Lower lobe of right lung (tissue), 2 donors: ENCODE results near the gene ILK. TPM values are rescaled to one million over a fixed set of nuclear protein-coding genes. Genes with fewer than 3 reads are reported as not detected.

ENCODE experiments used
- ATAC-seq, 2 donors: fragments of 200-7000 bp; cut with Tn5 transposase; one replicate each; pipeline ENCODE4 v1.9.1; 2020 to 2022; ENCODE audit warnings: mild to moderate bottlenecking in 2 of 2, moderate library complexity in 2 of 2
- DNase-seq: peaks from one replicate; pipeline ENCODE4 v3.0.0-alpha.2; 2020
- H3K27ac ChIP-seq: fragments of 200-600 bp; one replicate; pipeline ENCODE4 v1.8.0; 2022
- H3K27me3 ChIP-seq: fragments of 200-600 bp; one replicate; pipeline ENCODE4 v1.8.0; 2022; ENCODE audit warnings: low read depth
- H3K36me3 ChIP-seq: fragments of 200-600 bp; one replicate; pipeline ENCODE4 v1.8.0; 2022; ENCODE audit warnings: mild to moderate bottlenecking
- H3K4me1 ChIP-seq: fragments of 200-600 bp; one replicate; pipeline ENCODE4 v1.8.0; 2022
- H3K4me3 ChIP-seq: fragments of 200-600 bp; one replicate; pipeline ENCODE4 v1.8.0; 2022; ENCODE audit warnings: mild to moderate bottlenecking
- H3K9me3 ChIP-seq: fragments of 200-600 bp; one replicate; pipeline ENCODE4 v1.8.0; 2022
- intact Hi-C: fragments of 100-400 bp; cut with DNase I; formaldehyde crosslinking; loops from one replicate; pipeline ENCODE4 v1.11.0; 2022
- total RNA-seq: library from RNA; stranded (reverse); fragmentation: NEBNext Ultra II Directional; extraction: Animal tissue kit (Norgen Biotek cat#: 25700); gene quantifications from one replicate; pipeline ENCODE4 v1.2.1, GENCODE V29; 2021
- TF ChIP-seq, protein P1 (sequence below): fragments of 200-600 bp; IDR thresholded peaks from one replicate; pipeline ENCODE4 v1.8.0; 2022; ENCODE audit warnings: antibody characterized with exemption, mild to moderate bottlenecking
- donor health status: DM: no; HTN: yes; CAD: no; lungs with severe emphysema.

The ILK gene
- total RNA-seq, 1 donor from 2014 or later: 135 TPM

DNA sequence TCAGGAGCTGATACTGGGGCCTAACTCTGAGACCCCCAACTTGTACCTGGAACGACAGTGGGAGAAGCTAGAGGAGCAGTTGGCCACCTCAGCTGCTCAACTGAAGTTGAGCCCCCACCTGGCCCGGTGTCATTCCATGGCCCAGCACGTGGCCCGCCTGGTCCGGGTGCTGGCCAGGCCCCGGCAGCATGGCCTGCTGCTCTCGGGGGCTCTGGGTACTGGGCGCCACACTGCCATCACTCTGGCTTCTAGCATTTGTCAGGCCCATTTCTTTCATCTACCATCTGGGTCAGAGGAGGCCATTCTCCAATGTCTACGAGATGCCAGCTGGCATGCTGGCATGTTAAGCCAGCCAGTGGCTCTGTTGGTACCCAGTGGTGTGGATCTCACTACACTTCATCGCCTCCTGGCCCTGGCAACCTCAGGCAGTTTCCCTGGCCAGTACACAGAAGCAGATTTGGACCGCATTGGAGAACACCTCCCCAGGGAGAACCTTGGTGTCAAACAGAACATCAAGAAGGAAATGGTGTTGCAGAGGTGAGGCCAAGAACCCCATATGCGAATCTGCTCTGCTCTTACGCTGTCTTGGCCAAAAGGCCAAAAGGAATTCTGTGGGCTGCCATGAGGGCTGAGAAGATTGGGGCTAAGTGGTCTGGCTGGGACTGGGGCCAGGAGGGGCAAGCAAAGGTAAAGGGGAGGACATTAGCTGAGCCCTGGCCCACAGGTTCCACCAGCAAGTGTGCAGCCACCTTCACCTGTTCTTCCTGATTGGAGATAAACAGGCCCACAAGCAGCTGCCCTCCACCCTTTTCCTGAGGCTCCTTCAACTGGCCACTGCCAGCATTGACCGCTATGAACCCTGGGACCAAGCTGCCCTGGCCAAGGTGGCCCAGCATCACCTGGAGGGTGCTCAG is 45.6 kb upstream of the ILK start:
- DNase-seq: no peak
- Histone ChIP-seq H3K4me3 (no peak overlapping the region), H3K4me1 (no peaks in the 10 kb centered on the region), H3K9me3 (no peaks in the 10 kb centered on the region), H3K27ac (no peak overlapping the region), H3K36me3 (no peaks in the 10 kb centered on the region), H3K27me3 (no peaks in the 10 kb centered on the region)
- ATAC-seq: peak in 1 of 2 donors; percentile 26
- TF ChIP-seq, protein P1, sequence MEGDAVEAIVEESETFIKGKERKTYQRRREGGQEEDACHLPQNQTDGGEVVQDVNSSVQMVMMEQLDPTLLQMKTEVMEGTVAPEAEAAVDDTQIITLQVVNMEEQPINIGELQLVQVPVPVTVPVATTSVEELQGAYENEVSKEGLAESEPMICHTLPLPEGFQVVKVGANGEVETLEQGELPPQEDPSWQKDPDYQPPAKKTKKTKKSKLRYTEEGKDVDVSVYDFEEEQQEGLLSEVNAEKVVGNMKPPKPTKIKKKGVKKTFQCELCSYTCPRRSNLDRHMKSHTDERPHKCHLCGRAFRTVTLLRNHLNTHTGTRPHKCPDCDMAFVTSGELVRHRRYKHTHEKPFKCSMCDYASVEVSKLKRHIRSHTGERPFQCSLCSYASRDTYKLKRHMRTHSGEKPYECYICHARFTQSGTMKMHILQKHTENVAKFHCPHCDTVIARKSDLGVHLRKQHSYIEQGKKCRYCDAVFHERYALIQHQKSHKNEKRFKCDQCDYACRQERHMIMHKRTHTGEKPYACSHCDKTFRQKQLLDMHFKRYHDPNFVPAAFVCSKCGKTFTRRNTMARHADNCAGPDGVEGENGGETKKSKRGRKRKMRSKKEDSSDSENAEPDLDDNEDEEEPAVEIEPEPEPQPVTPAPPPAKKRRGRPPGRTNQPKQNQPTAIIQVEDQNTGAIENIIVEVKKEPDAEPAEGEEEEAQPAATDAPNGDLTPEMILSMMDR: no peak
- intact Hi-C loops: no loop called here

DNA sequence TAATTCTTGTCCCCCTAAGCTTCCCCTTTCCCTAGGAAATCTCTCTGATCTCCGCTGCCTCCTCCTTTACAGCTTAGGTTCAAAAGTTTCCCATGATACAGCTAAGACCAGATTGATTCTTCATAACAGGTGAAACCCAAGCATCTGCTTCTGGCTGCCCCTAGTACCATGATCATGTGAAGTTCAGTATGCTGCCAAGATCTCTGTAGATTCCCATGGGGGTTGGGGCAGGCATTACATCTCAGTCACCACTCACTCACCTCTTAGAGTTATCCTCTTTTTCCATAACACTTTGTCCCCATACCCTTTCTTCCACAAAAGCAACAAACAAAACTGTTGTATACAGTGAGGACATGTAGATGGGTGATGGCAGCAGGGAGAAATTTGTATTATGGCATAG is 44.2 kb upstream of the ILK start:
- H3K27me3 ChIP-seq: no peaks in the 10 kb centered on the region
- no peaks in the 10 kb centered on the region for H3K4me1 ChIP-seq
- TF ChIP-seq, protein P1: no peak
- DNase-seq (no peak), ATAC-seq (no peak)
- intact Hi-C loops: no loop called here
- H3K4me3 ChIP-seq: no peak overlapping the region
- H3K36me3 ChIP-seq: no peaks in the 10 kb centered on the region
- no peaks in the 10 kb centered on the region for H3K9me3 ChIP-seq
- H3K27ac ChIP-seq: no peak overlapping the region

DNA sequence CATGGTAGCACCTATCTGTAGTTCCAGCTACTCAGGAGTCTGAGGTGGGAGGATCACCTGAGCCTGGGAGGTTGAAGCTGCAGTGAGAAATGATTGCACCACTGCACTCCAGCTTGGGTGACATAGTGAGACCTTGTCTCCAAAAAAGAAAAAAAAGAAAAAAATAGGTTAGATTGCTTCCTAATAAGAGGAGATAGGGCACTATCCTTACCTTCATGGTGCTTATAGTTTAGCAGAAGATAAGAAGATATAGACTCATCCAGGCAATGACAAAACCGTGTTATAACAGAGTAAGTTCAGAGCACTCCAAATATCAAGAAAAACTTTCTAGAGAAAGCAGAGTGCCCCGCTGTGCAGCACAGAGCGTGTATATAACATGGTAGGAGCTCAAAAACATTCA is 42.3 kb upstream of the ILK start:
- TF ChIP-seq, protein P1: no peak
- Histone ChIP-seq H3K27me3 (no peaks in the 10 kb centered on the region), H3K4me1 (no peaks in the 10 kb centered on the region), H3K4me3 (no peak overlapping the region), H3K9me3 (no peaks in the 10 kb centered on the region), H3K36me3 (no peaks in the 10 kb centered on the region), H3K27ac (no peak overlapping the region)
- intact Hi-C loops: no loop called here
- DNase-seq (no peak), ATAC-seq (no peak)

DNA sequence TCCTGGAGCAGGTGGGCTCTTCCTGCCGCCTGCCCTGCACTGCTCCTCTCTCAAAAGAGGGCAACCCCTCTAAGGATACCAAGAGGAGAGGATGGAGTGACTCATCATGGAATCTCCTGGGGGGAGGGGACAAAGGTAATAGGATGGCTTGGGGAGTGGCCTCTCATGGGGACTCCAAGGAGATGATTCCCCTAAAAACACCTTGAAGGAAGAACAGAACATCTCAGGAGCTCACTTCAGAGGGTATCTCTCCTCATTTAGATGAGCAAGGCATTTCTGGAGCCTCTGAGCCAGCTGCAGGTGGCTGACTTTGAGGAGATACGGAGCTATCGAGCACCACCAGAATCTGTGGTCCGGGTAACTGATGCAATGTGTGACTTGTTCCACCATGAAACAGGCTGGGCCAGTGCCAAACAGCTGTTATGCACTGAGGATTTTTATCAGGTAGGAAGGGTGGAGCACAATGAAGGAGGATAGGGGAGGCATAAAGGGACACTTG is 40.4 kb upstream of the ILK start:
- no peak overlapping the region for H3K27ac ChIP-seq
- H3K4me1 ChIP-seq: no peaks in the 10 kb centered on the region
- intact Hi-C loops: no loop called here
- H3K4me3 ChIP-seq: no peak overlapping the region
- ATAC-seq (no peak), DNase-seq (no peak)
- H3K36me3 ChIP-seq: no peaks in the 10 kb centered on the region
- TF ChIP-seq, protein P1: no peak
- no peaks in the 10 kb centered on the region for H3K9me3 ChIP-seq
- H3K27me3 ChIP-seq: no peaks in the 10 kb centered on the region

DNA sequence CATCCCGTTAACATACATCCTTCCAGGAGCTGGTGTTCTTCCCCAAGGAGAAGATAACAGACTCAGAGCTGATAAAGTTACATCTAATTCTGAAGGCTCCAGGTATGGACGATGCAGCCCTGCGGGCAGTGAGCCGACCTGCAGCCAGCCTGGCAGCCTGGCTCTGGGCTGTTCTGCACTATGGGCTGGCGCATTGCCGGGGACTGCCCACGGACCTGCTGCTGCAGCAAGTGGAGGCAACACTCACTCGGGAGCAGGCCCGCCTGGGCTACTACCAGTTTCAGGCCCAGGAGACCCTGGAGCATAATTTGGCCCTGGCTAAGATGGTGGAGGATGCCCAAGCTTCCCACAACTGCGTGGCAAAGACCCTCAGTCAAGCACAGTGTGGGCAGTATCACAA is 39.9 kb upstream of the ILK start:
- Histone ChIP-seq H3K9me3 (no peaks in the 10 kb centered on the region), H3K4me3 (no peak overlapping the region), H3K27me3 (no peaks in the 10 kb centered on the region), H3K36me3 (no peaks in the 10 kb centered on the region), H3K4me1 (no peaks in the 10 kb centered on the region), H3K27ac (no peak overlapping the region)
- intact Hi-C loops: no loop called here
- ATAC-seq (no peak), DNase-seq (no peak)
- TF ChIP-seq, protein P1: no peak
